Prostate gland (tissue), 2 donors: ENCODE measurements around the gene CERS6.

Experiments
- CTCF ChIP-seq, 4 experiments: fragments of 200-600 bp in 2 of 4; fragments of 450-650 bp in 2 of 4; sonication (generic) in 2 of 4; IDR thresholded peaks; 1 replicate in 3 of 4; 2 replicates in 1 of 4; pipeline ENCODE4 v1.5.1; 2016 to 2019; ENCODE audit warnings: antibody characterized with exemption in 4 of 4, mild to moderate bottlenecking in 2 of 4, moderate library complexity in 2 of 4
- POLR2A ChIP-seq: fragments of 450-650 bp; IDR thresholded peaks from one replicate; pipeline ENCODE4 v1.6.1; 2016; ENCODE audit warnings: antibody characterized with exemption, mild to moderate bottlenecking
- POLR2AphosphoS5 ChIP-seq: sonication (generic); formaldehyde crosslinking; IDR thresholded peaks from one replicate; pipeline ENCODE4 v1.6.1; 2017; ENCODE audit warnings: antibody characterized with exemption

- TF ChIP-seq CTCF (IDR thresholded peaks at IDR 0.05): no peak
- no peak for TF ChIP-seq POLR2A
- TF ChIP-seq POLR2AphosphoS5: no peak
Observed at GRCh38 chr2:168821992-168822391, 365.9 kb downstream of the CERS6 start.
